Cerebellar nuclear complex (tissue), 1 donor: ENCODE data around the gene SMIM24.
"Not testable (repeated sequence)": the region's sequence is repeated elsewhere in the genome, so short reads cannot be mapped to it uniquely, and the experiment has no call there.

ENCODE experiments used
- DNase-seq, 2 experiments: peaks; one replicate each; lab custom pipeline; 2025; lab: John Stamatoyannopoulos, UW

SMIM24 gene

GRCh38 chr19:3480383-3481091 lies at the start of gene SMIM24:
Gene SMIM24 (minus strand): TSS chr19:3480525. CDS start chr19:3480463, 62 bp downstream.
- DNase-seq: no peak

- not testable (repeated sequence) for DNase-seq
Observed at GRCh38 chr19:3529299-3529698, 49.0 kb upstream of the SMIM24 start.

- no peak for DNase-seq
Observed at GRCh38 chr19:3528539-3529211, 48.4 kb upstream of the SMIM24 start.

GRCh38 chr19:3528080-3528479 lies 47.8 kb upstream of the SMIM24 start:
- no peak for DNase-seq

GRCh38 chr19:3527238-3527910 lies 47.0 kb upstream of the SMIM24 start:
- DNase-seq: no peak

- DNase-seq: no peak
Observed at GRCh38 chr19:3526507-3527237, 46.3 kb upstream of the SMIM24 start.

- no peak for DNase-seq
Observed at GRCh38 chr19:3524904-3525451, 44.7 kb upstream of the SMIM24 start.

GRCh38 chr19:3524078-3524842 lies 43.9 kb upstream of the SMIM24 start:
- no peak for DNase-seq

GRCh38 chr19:3523361-3524077 lies 43.2 kb upstream of the SMIM24 start:
- DNase-seq: no peak

- no peak for DNase-seq
Observed at GRCh38 chr19:3522421-3523360, 42.4 kb upstream of the SMIM24 start.

- DNase-seq: no peak
Observed at GRCh38 chr19:3521104-3521445, 40.8 kb upstream of the SMIM24 start.

- DNase-seq: no peak
Observed at GRCh38 chr19:3520166-3521103, 40.1 kb upstream of the SMIM24 start.

- DNase-seq: no peak
Observed at GRCh38 chr19:3519126-3519525, 38.8 kb upstream of the SMIM24 start.

- no peak for DNase-seq
Observed at GRCh38 chr19:3518659-3519058, 38.3 kb upstream of the SMIM24 start.

- no peak for DNase-seq
Observed at GRCh38 chr19:3518255-3518654, 37.9 kb upstream of the SMIM24 start.

GRCh38 chr19:3517638-3518037 lies 37.3 kb upstream of the SMIM24 start:
- DNase-seq: no peak

GRCh38 chr19:3516675-3517207 lies 36.4 kb upstream of the SMIM24 start:
- DNase-seq: no peak

GRCh38 chr19:3515891-3516422 lies 35.6 kb upstream of the SMIM24 start:
- DNase-seq: no peak
